A549 (cell line): ENCODE measurements around the gene KCNQ1. TPM values are rescaled to one million over a fixed set of nuclear protein-coding genes. Genes with fewer than 3 reads are reported as not detected.

Experiments
- ATAC-seq, 2 experiments: fragments of 200-7000 bp in 1 of 2; fragments of >200 bp in 1 of 2; cut with Nextera tagmentation in 1 of 2; cut with Tn5 transposase in 1 of 2; 3 replicates each; pipeline versions ENCODE4 v1.8.0 to v1.9.1; 2018 to 2020; ENCODE audit warnings: mild to moderate bottlenecking in 1 of 2, moderate library complexity in 1 of 2
- CTCF ChIA-PET: fragments of 300-600 bp; sonication (Branson Sonifier 250); formaldehyde crosslinking; extraction: SDS; loops from one replicate; lab custom pipeline; 2021; ENCODE audit warnings: antibody characterized with exemption, inconsistent platforms; lab: Yijun Ruan, JAX
- POLR2A ChIA-PET: fragments of 350-600 bp; formaldehyde crosslinking; extraction: SDS; loops from one replicate; lab custom pipeline; 2021; ENCODE audit warnings: antibody characterized with exemption, inconsistent platforms; lab: Yijun Ruan, JAX
- DNase-seq, 2 experiments: peaks; one replicate each; pipeline versions ENCODE4 v3.0.0 to v3.0.0-alpha.2; 2011 to 2016; ENCODE audit warnings: low read depth in 1 of 2, low spot score in 1 of 2
- FAIRE-seq: peaks from 2 replicates; lab custom pipeline; 2011; peaks lifted over from hg19 to GRCh38; lab: Jason Lieb, UNC
- H3K27ac ChIP-seq, 2 experiments: fragments of >200 bp; sonication (Bioruptor Twin); formaldehyde crosslinking; 3 replicates each; pipeline ENCODE4 v1.5.1; 2016 to 2017
- H3K4me1 ChIP-seq: fragments of >200 bp; sonication (Bioruptor Twin); formaldehyde crosslinking; 3 replicates; pipeline ENCODE4 v1.6.1; 2016
- H3K4me2 ChIP-seq: fragments of >200 bp; sonication (Bioruptor Twin); formaldehyde crosslinking; 3 replicates; pipeline ENCODE4 v1.6.1; 2016
- H3K4me3 ChIP-seq: fragments of >200 bp; sonication (Bioruptor Twin); formaldehyde crosslinking; 3 replicates; pipeline ENCODE4 v1.5.1; 2016
- H3K9me3 ChIP-seq: fragments of >200 bp; sonication (Bioruptor Twin); formaldehyde crosslinking; 3 replicates; pipeline ENCODE4 v1.6.1; 2016
- BHLHE40 ChIP-seq: IDR thresholded peaks from 2 replicates; pipeline ENCODE4 v1.6.1; 2012; ENCODE audit warnings: low read depth, low read length, inconsistent platforms
- CBX2 ChIP-seq: fragments of 200-600 bp; sonication (generic); IDR thresholded peaks from 2 replicates; pipeline ENCODE4 v1.6.1; 2016; ENCODE audit warnings: low read depth, mild to moderate bottlenecking, borderline replicate concordance
- CEBPB ChIP-seq, 2 experiments: fragments of >200 bp in 1 of 2; sonication (Bioruptor Twin) in 1 of 2; formaldehyde crosslinking in 1 of 2; IDR thresholded peaks; 2 replicates each; pipeline ENCODE4 v1.6.1; 2012 to 2016
- CHD4 ChIP-seq: fragments of 200-600 bp; sonication (generic); IDR thresholded peaks from 2 replicates; pipeline ENCODE4 v1.6.1; 2016; ENCODE audit warnings: antibody characterized with exemption, mild to moderate bottlenecking, borderline replicate concordance
- E2F6 ChIP-seq: IDR thresholded peaks from 2 replicates; pipeline ENCODE4 v1.6.1; 2012; ENCODE audit warnings: low read depth, borderline replicate concordance
- ESRRA ChIP-seq: fragments of 150-350 bp; IDR thresholded peaks from 2 replicates; pipeline ENCODE4 v1.6.1; 2014; ENCODE audit warnings: mild to moderate bottlenecking, low read length, borderline replicate concordance
- FOSL2 ChIP-seq, 2 experiments: fragments of 450-650 bp in 1 of 2; fragments of >200 bp in 1 of 2; sonication (Bioruptor Twin) in 1 of 2; formaldehyde crosslinking; IDR thresholded peaks; 2 replicates each; pipeline versions ENCODE4 v1.5.0 to v1.6.1; 2016 to 2020; ENCODE audit warnings: mild to moderate bottlenecking in 1 of 2, moderate library complexity in 1 of 2
- FOXS1 ChIP-seq: fragments of 250-450 bp; sonication (Bioruptor Pico); IDR thresholded peaks from 2 replicates; pipeline ENCODE4 v1.5.0; 2020; ENCODE audit warnings: mild to moderate bottlenecking, moderate library complexity
- HDAC2 ChIP-seq: fragments of 200-600 bp; sonication (generic); IDR thresholded peaks from 2 replicates; pipeline ENCODE4 v1.6.1; 2016
- HEYL ChIP-seq: fragments of 250-450 bp; sonication (Bioruptor Pico); IDR thresholded peaks from 2 replicates; pipeline ENCODE4 v1.8.0; 2021; ENCODE audit warnings: mild to moderate bottlenecking, moderate library complexity
- HOXB13 ChIP-seq: fragments of 250-450 bp; sonication (Bioruptor Pico); IDR thresholded peaks from 2 replicates; pipeline ENCODE4 v1.5.0; 2020; ENCODE audit warnings: low read depth, mild to moderate bottlenecking, moderate library complexity
- JUN ChIP-seq, 2 experiments: fragments of >200 bp; sonication (Bioruptor Twin); formaldehyde crosslinking; IDR thresholded peaks; 2 replicates in 1 of 2; 3 replicates in 1 of 2; pipeline ENCODE4 v1.6.1; 2016 to 2017
- KDM1A ChIP-seq: fragments of 200-600 bp; sonication (generic); IDR thresholded peaks from 2 replicates; pipeline ENCODE4 v1.6.1; 2016; ENCODE audit warnings: low read depth, mild to moderate bottlenecking
- KDM5A ChIP-seq: fragments of 200-600 bp; sonication (generic); IDR thresholded peaks from 2 replicates; pipeline ENCODE4 v1.6.1; 2016; ENCODE audit warnings: antibody characterized with exemption, mild to moderate bottlenecking
- MAZ ChIP-seq: fragments of 150-350 bp; IDR thresholded peaks from 2 replicates; pipeline ENCODE4 v1.6.1; 2014; ENCODE audit warnings: antibody characterized with exemption, low read depth, low read length, borderline replicate concordance
- NFE2L2 ChIP-seq: fragments of 150-350 bp; conservative IDR thresholded peaks from 2 replicates; pipeline ENCODE4 v1.6.1; 2014; ENCODE audit warnings: low read length
- NPAS2 ChIP-seq: fragments of 250-450 bp; sonication (Bioruptor Pico); IDR thresholded peaks from 2 replicates; pipeline ENCODE4 v1.8.0; 2022; ENCODE audit warnings: mild to moderate bottlenecking, moderate library complexity, borderline replicate concordance
- PBX3 ChIP-seq: IDR thresholded peaks from 2 replicates; pipeline ENCODE4 v1.6.1; 2012
- RCOR1 ChIP-seq: fragments of 150-350 bp; IDR thresholded peaks from 2 replicates; pipeline ENCODE4 v1.6.1; 2014; ENCODE audit warnings: antibody characterized with exemption, low read length, low read depth
- RFX5 ChIP-seq: fragments of 450-650 bp; IDR thresholded peaks from 2 replicates; pipeline ENCODE4 v1.7.1; 2014; ENCODE audit warnings: antibody characterized with exemption, mild to moderate bottlenecking, moderate library complexity
- TFCP2L1 ChIP-seq: fragments of 250-450 bp; sonication (Bioruptor Pico); IDR thresholded peaks from 2 replicates; pipeline ENCODE4 v1.5.0; 2021; ENCODE audit warnings: mild to moderate bottlenecking
- TP53 ChIP-seq: fragments of 250-450 bp; sonication (Bioruptor Pico); IDR thresholded peaks from 2 replicates; pipeline ENCODE4 v1.5.0; 2021; ENCODE audit warnings: mild to moderate bottlenecking, moderate library complexity
- ZC3H11A ChIP-seq: fragments of 450-650 bp; IDR thresholded peaks from 2 replicates; pipeline ENCODE4 v1.6.1; 2014; ENCODE audit warnings: antibody characterized with exemption, mild to moderate bottlenecking
- ZFP36 ChIP-seq: fragments of 450-650 bp; IDR thresholded peaks from 2 replicates; pipeline ENCODE4 v1.6.1; 2014; ENCODE audit warnings: borderline replicate concordance; ENCODE audit not compliant: partially characterized antibody
- WGBS: methylation state at CpG from one replicate; pipeline ENCODE4 v1.1.6; 2017; ENCODE audit errors: missing lambda C conversion rate; 5-methylcytosine and 5-hydroxymethylcytosine counted together
- polyA plus RNA-seq, 4 experiments: library from polyadenylated mRNA; depleted of rRNA in 3 of 4; stranded (reverse); fragments of >200 nt; fragmentation: RNase III in 1 of 4; extraction: RNeasy Plus Mini Kit Qiagen cat#74134 plus additional on column Dnase treatment in 1 of 4; gene quantifications; 2 replicates in 3 of 4; 3 replicates in 1 of 4; pipeline ENCODE4 v1.2.3, GENCODE V29; 2011 to 2017
- TF ChIP-seq, protein P1 (sequence below): fragments of 250-450 bp; sonication (Bioruptor Pico); IDR thresholded peaks from 2 replicates; pipeline ENCODE4 v1.5.0; 2020; ENCODE audit warnings: low read depth, mild to moderate bottlenecking, moderate library complexity
- TF ChIP-seq, protein P2 (sequence below): fragments of >200 bp; sonication (Bioruptor Twin); formaldehyde crosslinking; IDR thresholded peaks from 3 replicates; pipeline ENCODE4 v1.6.1; 2016
- TF ChIP-seq, protein P3 (sequence below): fragments of 200-600 bp; sonication (generic); IDR thresholded peaks from 2 replicates; pipeline ENCODE4 v1.6.1; 2016; ENCODE audit warnings: antibody characterized with exemption, mild to moderate bottlenecking, moderate library complexity

KCNQ1 gene
- polyA plus RNA-seq, 2 of the 4 experiments (the other 2 are of a cell fraction), result 0.14 to 0.17 TPM

DNA sequence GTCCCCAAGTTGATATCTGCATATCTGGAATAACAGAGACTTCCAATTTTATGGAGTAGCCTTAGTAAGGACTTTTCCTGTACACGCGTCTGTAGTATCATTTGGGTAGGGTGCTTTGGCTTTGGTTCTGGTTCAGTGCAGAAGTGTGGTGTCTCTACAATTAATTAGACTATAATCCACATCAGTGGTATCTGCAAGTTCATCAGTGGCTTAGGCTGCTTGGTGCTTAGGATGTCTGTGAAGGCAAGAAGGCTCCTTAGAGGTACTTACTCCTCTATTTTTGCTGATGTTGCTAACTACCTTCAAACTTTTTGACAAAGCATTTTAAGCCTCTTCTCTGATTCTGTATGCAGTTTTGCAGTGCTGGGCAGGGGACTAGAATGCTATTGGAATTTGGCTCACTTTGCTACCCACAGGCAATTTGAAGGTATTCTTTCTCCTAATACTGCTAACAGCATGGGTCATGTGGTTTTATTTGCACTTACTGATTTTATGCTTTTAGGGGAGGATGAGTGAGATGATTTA is 205.6 kb downstream of the KCNQ1 start:
- POLR2A ChIA-PET, result no interaction called here
- no peaks in the 10 kb centered on the region for H3K4me1 ChIP-seq
- TF ChIP-seq CBX2 (no peak), HOXB13 (CRISPR knock-in tag) (no peak), TFCP2L1 (no peak), RFX5 (no peak), NPAS2 (CRISPR knock-in tag) (no peak), ZC3H11A (no peak), ESRRA (no peak), FOXS1 (CRISPR knock-in tag) (no peak), ZFP36 (no peak), HEYL (CRISPR knock-in tag) (no peak), E2F6 (no peak), MAZ (no peak), KDM5A (no peak), BHLHE40 (no peak), CEBPB (IDR thresholded peaks at IDR 0.05) (no peak)
- TF ChIP-seq, protein P1, sequence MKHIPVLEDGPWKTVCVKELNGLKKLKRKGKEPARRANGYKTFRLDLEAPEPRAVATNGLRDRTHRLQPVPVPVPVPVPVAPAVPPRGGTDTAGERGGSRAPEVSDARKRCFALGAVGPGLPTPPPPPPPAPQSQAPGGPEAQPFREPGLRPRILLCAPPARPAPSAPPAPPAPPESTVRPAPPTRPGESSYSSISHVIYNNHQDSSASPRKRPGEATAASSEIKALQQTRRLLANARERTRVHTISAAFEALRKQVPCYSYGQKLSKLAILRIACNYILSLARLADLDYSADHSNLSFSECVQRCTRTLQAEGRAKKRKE (CRISPR knock-in tag), result no peak
- TF ChIP-seq, protein P2, sequence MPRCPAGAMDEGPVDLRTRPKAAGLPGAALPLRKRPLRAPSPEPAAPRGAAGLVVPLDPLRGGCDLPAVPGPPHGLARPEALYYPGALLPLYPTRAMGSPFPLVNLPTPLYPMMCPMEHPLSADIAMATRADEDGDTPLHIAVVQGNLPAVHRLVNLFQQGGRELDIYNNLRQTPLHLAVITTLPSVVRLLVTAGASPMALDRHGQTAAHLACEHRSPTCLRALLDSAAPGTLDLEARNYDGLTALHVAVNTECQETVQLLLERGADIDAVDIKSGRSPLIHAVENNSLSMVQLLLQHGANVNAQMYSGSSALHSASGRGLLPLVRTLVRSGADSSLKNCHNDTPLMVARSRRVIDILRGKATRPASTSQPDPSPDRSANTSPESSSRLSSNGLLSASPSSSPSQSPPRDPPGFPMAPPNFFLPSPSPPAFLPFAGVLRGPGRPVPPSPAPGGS, result no peak
- no peak for DNase-seq
- peaks cover 98% of the 10 kb centered on the region for H3K9me3 ChIP-seq
- no peak overlapping the region for H3K4me2 ChIP-seq
- FAIRE-seq, result no peak
- CTCF ChIA-PET, result no interaction called here
- ATAC-seq, result no peak
- no peak overlapping the region for H3K4me3 ChIP-seq
- no peak overlapping the region for H3K27ac ChIP-seq
- WGBS, result 100% methylated on average over 2 of the region's 2 CpGs

DNA sequence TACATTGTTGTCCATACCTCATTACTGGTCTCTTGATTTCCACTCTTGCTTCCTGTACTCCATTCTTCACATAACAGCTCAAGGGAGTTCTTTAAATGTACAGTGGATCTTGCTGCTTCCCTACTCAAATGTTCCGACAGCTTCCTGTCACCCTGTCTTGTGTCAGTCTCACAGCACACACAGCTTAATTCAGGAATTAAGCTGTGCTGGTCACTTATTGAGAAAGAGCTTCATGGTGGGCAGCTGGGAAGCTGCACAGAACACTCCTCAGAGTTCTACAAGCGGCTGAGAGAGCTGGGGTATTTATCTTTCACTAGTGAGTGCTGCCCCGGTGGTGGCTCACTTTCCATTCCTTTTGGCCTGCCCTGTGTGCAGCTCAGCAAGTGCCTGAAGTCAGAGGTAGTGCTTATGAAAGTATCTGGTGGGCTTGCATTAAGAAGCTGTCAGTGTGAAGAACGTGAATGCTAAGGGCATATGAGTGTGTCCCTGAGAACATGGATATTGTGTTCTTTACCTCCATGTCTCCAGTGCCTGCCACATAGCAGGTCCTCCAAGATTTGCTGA is 206.3 kb downstream of the KCNQ1 start:
- POLR2A ChIA-PET, result no interaction called here
- TF ChIP-seq TP53 (CRISPR knock-in tag), result no peak
- no peak for TF ChIP-seq RCOR1
- TF ChIP-seq NFE2L2, result no peak
- no peak for TF ChIP-seq HDAC2
- no peak for TF ChIP-seq BHLHE40
- TF ChIP-seq CHD4, result no peak
- TF ChIP-seq, protein P3, sequence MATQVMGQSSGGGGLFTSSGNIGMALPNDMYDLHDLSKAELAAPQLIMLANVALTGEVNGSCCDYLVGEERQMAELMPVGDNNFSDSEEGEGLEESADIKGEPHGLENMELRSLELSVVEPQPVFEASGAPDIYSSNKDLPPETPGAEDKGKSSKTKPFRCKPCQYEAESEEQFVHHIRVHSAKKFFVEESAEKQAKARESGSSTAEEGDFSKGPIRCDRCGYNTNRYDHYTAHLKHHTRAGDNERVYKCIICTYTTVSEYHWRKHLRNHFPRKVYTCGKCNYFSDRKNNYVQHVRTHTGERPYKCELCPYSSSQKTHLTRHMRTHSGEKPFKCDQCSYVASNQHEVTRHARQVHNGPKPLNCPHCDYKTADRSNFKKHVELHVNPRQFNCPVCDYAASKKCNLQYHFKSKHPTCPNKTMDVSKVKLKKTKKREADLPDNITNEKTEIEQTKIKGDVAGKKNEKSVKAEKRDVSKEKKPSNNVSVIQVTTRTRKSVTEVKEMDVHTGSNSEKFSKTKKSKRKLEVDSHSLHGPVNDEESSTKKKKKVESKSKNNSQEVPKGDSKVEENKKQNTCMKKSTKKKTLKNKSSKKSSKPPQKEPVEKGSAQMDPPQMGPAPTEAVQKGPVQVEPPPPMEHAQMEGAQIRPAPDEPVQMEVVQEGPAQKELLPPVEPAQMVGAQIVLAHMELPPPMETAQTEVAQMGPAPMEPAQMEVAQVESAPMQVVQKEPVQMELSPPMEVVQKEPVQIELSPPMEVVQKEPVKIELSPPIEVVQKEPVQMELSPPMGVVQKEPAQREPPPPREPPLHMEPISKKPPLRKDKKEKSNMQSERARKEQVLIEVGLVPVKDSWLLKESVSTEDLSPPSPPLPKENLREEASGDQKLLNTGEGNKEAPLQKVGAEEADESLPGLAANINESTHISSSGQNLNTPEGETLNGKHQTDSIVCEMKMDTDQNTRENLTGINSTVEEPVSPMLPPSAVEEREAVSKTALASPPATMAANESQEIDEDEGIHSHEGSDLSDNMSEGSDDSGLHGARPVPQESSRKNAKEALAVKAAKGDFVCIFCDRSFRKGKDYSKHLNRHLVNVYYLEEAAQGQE, result no peak
- no peak for TF ChIP-seq FOSL2 (IDR thresholded peaks at IDR 0.05)
- no peak for TF ChIP-seq FOSL2 (CRISPR knock-in tag; IDR thresholded peaks at IDR 0.05)
- TF ChIP-seq PBX3, result no peak
- TF ChIP-seq JUN (IDR thresholded peaks at IDR 0.05), result no peak
- TF ChIP-seq RFX5, result no peak
- no peak for TF ChIP-seq KDM1A
- no peak overlapping the region for H3K4me2 ChIP-seq
- H3K27ac ChIP-seq, result no peak overlapping the region
- H3K4me3 ChIP-seq, result no peak overlapping the region
- peaks cover 98% of the 10 kb centered on the region for H3K9me3 ChIP-seq
- WGBS, result 69% methylated on average over 4 of the region's 4 CpGs
- no peaks in the 10 kb centered on the region for H3K4me1 ChIP-seq
- CTCF ChIA-PET, result no interaction called here
- DNase-seq, result no peak
- no peak for ATAC-seq
- no peak for FAIRE-seq
